IMR-90 (cell line): ENCODE measurements around the gene ASCL5. TPM values are rescaled to one million over a fixed set of nuclear protein-coding genes. Genes with fewer than 3 reads are reported as not detected.

Experiments
- ATAC-seq: fragments of 200-7000 bp; cut with Tn5 transposase; 2 replicates; pipeline ENCODE4 v1.9.1; 2020; ENCODE audit warnings: low read depth, mild to moderate bottlenecking, moderate library complexity
- BruUV-seq: library from RNA; stranded (reverse); fragments of 400-500 nt; replicated peaks from 2 replicates; lab custom pipeline; 2021; lab: Mats Ljungman, UMichigan
- CTCF ChIA-PET: fragments of 300-600 bp; formaldehyde crosslinking; extraction: SDS; loops from one replicate; lab custom pipeline; 2021; ENCODE audit warnings: antibody characterized with exemption; lab: Yijun Ruan, JAX
- POLR2A ChIA-PET: fragments of 300-600 bp; sonication (Branson Sonifier 250); formaldehyde crosslinking; loops from one replicate; lab custom pipeline; 2022; ENCODE audit warnings: antibody characterized with exemption; ENCODE audit not compliant: unreplicated experiment; lab: Charles Lee
- DNase-seq: peaks from one replicate; pipeline ENCODE4 v3.0.0; 2013
- H2AFZ ChIP-seq: replicated peaks from 2 replicates; pipeline ENCODE3; 2013; ENCODE audit warnings: low read length, mild to moderate bottlenecking; ENCODE audit not compliant: poor library complexity
- H2AK5ac ChIP-seq: 2 replicates; pipeline ENCODE4 v1.6.1; 2013; ENCODE audit warnings: low read depth, low read length, inconsistent platforms
- H2AK9ac ChIP-seq: replicated peaks from 2 replicates; pipeline ENCODE3; 2013; ENCODE audit warnings: mild to moderate bottlenecking, low read depth, low read length, moderate library complexity; ENCODE audit not compliant: poor library complexity
- H2BK120ac ChIP-seq: 2 replicates; pipeline ENCODE4 v1.6.1; 2013; ENCODE audit warnings: low read depth, low read length, inconsistent platforms
- H2BK15ac ChIP-seq: 3 replicates; pipeline ENCODE4 v1.6.1; 2013; ENCODE audit warnings: low read depth, low read length, inconsistent platforms
- H2BK20ac ChIP-seq: 2 replicates; pipeline ENCODE4 v1.6.1; 2013; ENCODE audit warnings: low read depth, mild to moderate bottlenecking, inconsistent platforms, low read length, moderate library complexity
- H2BK5ac ChIP-seq: 2 replicates; pipeline ENCODE4 v1.6.1; 2013; ENCODE audit warnings: mild to moderate bottlenecking, low read depth, low read length, inconsistent platforms; ENCODE audit not compliant: poor library complexity, severe bottlenecking
- H3K14ac ChIP-seq: replicated peaks from 2 replicates; pipeline ENCODE4 v1.6.1; 2013; ENCODE audit warnings: low read depth, low read length, inconsistent platforms
- H3K18ac ChIP-seq: 2 replicates; pipeline ENCODE4 v1.6.1; 2013; ENCODE audit warnings: low read depth, low read length, control low read depth
- H3K23ac ChIP-seq: 2 replicates; pipeline ENCODE4 v1.6.1; 2013; ENCODE audit warnings: low read depth, low read length, inconsistent platforms
- H3K27ac ChIP-seq: 2 replicates; pipeline ENCODE4 v1.5.1; 2013; ENCODE audit warnings: mild to moderate bottlenecking, control low read depth, low read length; ENCODE audit not compliant: insufficient read depth
- H3K27me3 ChIP-seq: 2 replicates; pipeline ENCODE4 v1.6.1; 2013; ENCODE audit warnings: low read length; ENCODE audit not compliant: control insufficient read depth, insufficient read depth
- H3K36me3 ChIP-seq: 2 replicates; pipeline ENCODE4 v1.6.1; 2013; ENCODE audit warnings: low read length, mixed read lengths; ENCODE audit not compliant: control insufficient read depth, insufficient read depth
- H3K4ac ChIP-seq: 2 replicates; pipeline ENCODE4 v1.6.1; 2013; ENCODE audit warnings: low read depth, low read length, inconsistent platforms
- H3K4me1 ChIP-seq: 2 replicates; pipeline ENCODE4 v1.6.1; 2013; ENCODE audit warnings: low read length, mixed read lengths; ENCODE audit not compliant: control insufficient read depth, insufficient read depth
- H3K4me2 ChIP-seq: 2 replicates; pipeline ENCODE4 v1.6.1; 2013; ENCODE audit warnings: low read depth, mild to moderate bottlenecking, control low read depth, low read length, moderate library complexity
- H3K4me3 ChIP-seq: 2 replicates; pipeline ENCODE4 v1.5.1; 2013; ENCODE audit warnings: low read depth, mild to moderate bottlenecking, control low read depth, low read length, moderate library complexity; ENCODE audit not compliant: insufficient read depth
- H3K56ac ChIP-seq: 2 replicates; pipeline ENCODE4 v1.6.1; 2013; ENCODE audit warnings: low read length, inconsistent platforms; ENCODE audit not compliant: insufficient read depth; ENCODE audit errors: extremely low read depth
- H3K79me1 ChIP-seq, 2 experiments: 2 replicates each; pipeline ENCODE4 v1.6.1; 2013; ENCODE audit warnings: low read length in 2 of 2, inconsistent platforms in 1 of 2, low read depth in 1 of 2
- H3K9ac ChIP-seq: 2 replicates; pipeline ENCODE4 v1.6.1; 2013; ENCODE audit warnings: low read depth, low read length, control low read depth
- H3K9me1 ChIP-seq: 2 replicates; pipeline ENCODE4 v1.6.1; 2013; ENCODE audit warnings: low read length, inconsistent platforms; ENCODE audit not compliant: insufficient read depth
- H3K9me3 ChIP-seq: 2 replicates; pipeline ENCODE4 v1.6.1; 2013; ENCODE audit warnings: low read length; ENCODE audit not compliant: control insufficient read depth, insufficient read depth
- H4K20me1 ChIP-seq: 2 replicates; pipeline ENCODE4 v1.6.1; 2013; ENCODE audit warnings: low read length, inconsistent platforms; ENCODE audit not compliant: insufficient read depth
- H4K5ac ChIP-seq: 2 replicates; pipeline ENCODE4 v1.6.1; 2013; ENCODE audit warnings: mild to moderate bottlenecking, low read depth, low read length, control low read depth
- H4K8ac ChIP-seq, 2 experiments: 2 replicates each; pipeline ENCODE4 v1.6.1; 2013; ENCODE audit warnings: low read depth in 2 of 2, low read length in 2 of 2, control low read depth in 1 of 2, inconsistent platforms in 1 of 2
- H4K91ac ChIP-seq: 2 replicates; pipeline ENCODE4 v1.6.1; 2013; ENCODE audit warnings: low read depth, low read length, inconsistent platforms; ENCODE audit not compliant: insufficient read depth
- BHLHE40 ChIP-seq: fragments of 150-350 bp; IDR thresholded peaks from 2 replicates; pipeline ENCODE4 v1.6.1; 2016; ENCODE audit warnings: mild to moderate bottlenecking, low read depth, low read length
- CHD1 ChIP-seq: IDR thresholded peaks from 2 replicates; pipeline ENCODE4 v1.6.1; 2012; ENCODE audit warnings: low read depth, low read length, improper control_type of control experiment
- CTCF ChIP-seq: conservative IDR thresholded peaks from 2 replicates; pipeline ENCODE4 v1.5.1; 2012; ENCODE audit warnings: mild to moderate bottlenecking, low read depth, low read length, improper control_type of control experiment
- FOS ChIP-seq: fragments of 150-350 bp; IDR thresholded peaks from 2 replicates; pipeline ENCODE4 v1.6.1; 2016; ENCODE audit warnings: low read depth, low read length
- MAFK ChIP-seq: IDR thresholded peaks from 2 replicates; pipeline ENCODE4 v1.6.1; 2012; ENCODE audit warnings: low read depth, low read length, improper control_type of control experiment
- POLR2A ChIP-seq: IDR thresholded peaks from 2 replicates; pipeline ENCODE4 v1.6.1; 2012; ENCODE audit warnings: mild to moderate bottlenecking, low read depth, low read length
- WGBS, 2 experiments: methylation state at CpG; one replicate each; pipeline versions ENCODE4 v1.1.5 to v1.1.7; 2013; ENCODE audit warnings: missing lambda C conversion rate in 2 of 2; ENCODE audit not compliant: insufficient read length in 1 of 2; ENCODE audit errors: extremely low coverage in 2 of 2; 5-methylcytosine and 5-hydroxymethylcytosine counted together
- dilution Hi-C: fragments of 300-500 bp; cut with HindIII; formaldehyde crosslinking; loops from one replicate; pipeline ENCODE4 v1.14.3; 2018; ENCODE audit warnings: low sequenced_read_pairs; ENCODE audit not compliant: unreplicated experiment
- in situ Hi-C: fragments of 300-500 bp; cut with MboI; formaldehyde crosslinking; loops from 3 replicates; pipeline ENCODE4 v1.14.3; 2019; ENCODE audit warnings: low sequenced_read_pairs, inconsistent platforms, mixed read lengths
- intact Hi-C: fragments of 100-400 bp; cut with micrococcal nuclease; formaldehyde crosslinking; loops from 2 replicates; pipeline ENCODE4 v1.10.0; 2022
- polyA plus RNA-seq, 3 experiments: library from polyadenylated mRNA; depleted of rRNA; stranded (reverse); fragments of >200 nt; gene quantifications; 2 replicates each; pipeline ENCODE4 v1.2.3, GENCODE V29; 2012; ENCODE audit warnings: low replicate concordance in 1 of 3
- total RNA-seq: library from RNA; depleted of rRNA; stranded (reverse); fragments of >200 nt; gene quantifications from 2 replicates; pipeline ENCODE4 v1.2.3, GENCODE V29; 2012

The ASCL5 gene
- total and polyA plus RNA-seq, 2 of the 4 experiments (the other 2 are of a cell fraction), result not detected

- H3K14ac ChIP-seq, result no peak overlapping the region
- no peak overlapping the region for H3K27ac ChIP-seq
- BruUV-seq, result no TSS peak
- no peak for ATAC-seq
- no peak overlapping the region for H3K23ac ChIP-seq
- no peak overlapping the region for H2AK9ac ChIP-seq
- peaks cover 9% of the 10 kb centered on the region; the same call in 1 of the 2 replicates for H3K9me1 ChIP-seq
- H3K36me3 ChIP-seq, result peaks cover 12% of the 10 kb centered on the region
- in situ Hi-C loops, result no loop called here
- H3K9me3 ChIP-seq, result no peaks in the 10 kb centered on the region
- no peak overlapping the region for H3K9ac ChIP-seq
- H3K4me1 ChIP-seq, result no peaks in the 10 kb centered on the region
- no peak overlapping the region for H2BK20ac ChIP-seq
- H3K4me2 ChIP-seq, result no peak overlapping the region
- H2BK15ac ChIP-seq, result no peak overlapping the region
- H2AK5ac ChIP-seq, result no peak overlapping the region
- H2BK5ac ChIP-seq, result no peak overlapping the region
- no peak overlapping the region; a peak in 1 of 4 replicates for H4K8ac ChIP-seq
- dilution Hi-C loops, result no loop called here
- no peak overlapping the region for H4K91ac ChIP-seq
- no peak overlapping the region for H2BK120ac ChIP-seq
- ChIA-PET CTCF (no interaction called here), POLR2A (no interaction called here)
- H3K56ac ChIP-seq, result no peak overlapping the region
- no peak overlapping the region for H3K18ac ChIP-seq
- WGBS, 2 experiments, result no CpG with 5 or more reads among the region's 2 CpGs
- H3K79me1 ChIP-seq, result peaks cover 15 to 22% of the 10 kb centered on the region in 2 experiments; a peak in 3 of 4 replicates
- no peak overlapping the region for H3K4me3 ChIP-seq
- no peaks in the 10 kb centered on the region for H4K20me1 ChIP-seq
- H3K27me3 ChIP-seq, result peaks cover 23% of the 10 kb centered on the region
- intact Hi-C loops, result no loop called here
- H4K5ac ChIP-seq, result no peak overlapping the region
- H3K4ac ChIP-seq, result no peak overlapping the region
- H2AFZ ChIP-seq, result no peak overlapping the region
- no peak for DNase-seq
- TF ChIP-seq CTCF (no peak), MAFK (no peak), CHD1 (no peak), BHLHE40 (no peak), POLR2A (no peak), FOS (no peak)
Observed at GRCh38 chr1:201155354-201155753, 28.4 kb upstream of the ASCL5 start.
